K562 (cell line): ENCODE results near the gene TPD52L2. TPM values are rescaled to one million over a fixed set of nuclear protein-coding genes. Genes with fewer than 3 reads are reported as not detected.

Experiments
- ARID1B ChIP-seq: fragments of 450-650 bp; IDR thresholded peaks from 2 replicates; pipeline ENCODE4 v1.6.1; 2016; ENCODE audit warnings: antibody characterized with exemption, mild to moderate bottlenecking, inconsistent platforms
- CSDE1 ChIP-seq, 2 experiments: fragments of 450-650 bp; IDR thresholded peaks; 2 replicates each; pipeline ENCODE4 v1.6.1; 2016; ENCODE audit warnings: mild to moderate bottlenecking in 1 of 2
- ETV6 ChIP-seq, 3 experiments: fragments of 150-350 bp in 1 of 3; sonication (generic) in 1 of 3; formaldehyde crosslinking in 1 of 3; IDR thresholded peaks; 2 replicates each; pipeline versions ENCODE4 v1.6.1 to v1.8.0; 2014 to 2022; ENCODE audit warnings: borderline replicate concordance in 2 of 3, low read depth in 2 of 3, antibody characterized with exemption in 1 of 3, low read length in 1 of 3, mild to moderate bottlenecking in 1 of 3, missing genetic modification reagents in 1 of 3
- HMG20B ChIP-seq: fragments of 250-450 bp; sonication (Bioruptor Pico); IDR thresholded peaks from 2 replicates; pipeline ENCODE4 v1.5.0; 2021; ENCODE audit warnings: mild to moderate bottlenecking
- HNRNPL ChIP-seq: fragments of 200-400 bp; formaldehyde crosslinking; IDR thresholded peaks from 2 replicates; pipeline ENCODE4 v1.6.1; 2017; ENCODE audit warnings: low read depth, mild to moderate bottlenecking, low read length
- MTA3 ChIP-seq: fragments of 450-650 bp; formaldehyde crosslinking; IDR thresholded peaks from 2 replicates; pipeline ENCODE4 v1.6.1; 2017; ENCODE audit warnings: mild to moderate bottlenecking, borderline replicate concordance
- RBM34 ChIP-seq: fragments of 200-400 bp; formaldehyde crosslinking; IDR thresholded peaks from 2 replicates; pipeline ENCODE4 v1.6.1; 2018; ENCODE audit warnings: low read length, borderline replicate concordance; ENCODE audit not compliant: insufficient read depth
- SIRT6 ChIP-seq: IDR thresholded peaks from one replicate; pipeline ENCODE4 v1.6.1; 2012; ENCODE audit warnings: low read depth, mild to moderate bottlenecking, control low read depth, inconsistent platforms, low read length, moderate library complexity
- TFAM ChIP-seq: fragments of 250-450 bp; sonication (Bioruptor Pico); conservative IDR thresholded peaks from 2 replicates; pipeline ENCODE4 v1.5.0; 2021; ENCODE audit warnings: mild to moderate bottlenecking, moderate library complexity
- VEZF1 ChIP-seq: fragments of 200-800 bp; sonication (Bioruptor generic); IDR thresholded peaks from 2 replicates; pipeline ENCODE4 v1.6.1; 2017; ENCODE audit warnings: missing genetic modification characterization, missing compliant biosample characterization
- YY1 ChIP-seq, 3 experiments: IDR thresholded peaks; 2 replicates each; pipeline ENCODE4 v1.6.1; 2011; ENCODE audit warnings: low read length in 2 of 3, mild to moderate bottlenecking in 2 of 3, moderate library complexity in 2 of 3, borderline replicate concordance in 1 of 3, control low read depth in 1 of 3, low read depth in 1 of 3; ENCODE audit not compliant: insufficient read depth in 3 of 3, insufficient replicate concordance in 2 of 3, control insufficient read depth in 1 of 3, insufficient read length in 1 of 3; ENCODE audit errors: extremely low read depth in 1 of 3
- ZBTB7A ChIP-seq: IDR thresholded peaks from 2 replicates; pipeline ENCODE4 v1.6.1; 2011; ENCODE audit warnings: low read depth, mild to moderate bottlenecking, low read length, moderate library complexity, borderline replicate concordance; ENCODE audit not compliant: control insufficient read depth
- ZNF512 ChIP-seq: IDR thresholded peaks from 2 replicates; pipeline ENCODE4 v1.6.1; 2016; ENCODE audit warnings: missing genetic modification characterization, missing compliant biosample characterization
- ZNF584 ChIP-seq: fragments of 200-800 bp; sonication (Bioruptor generic); IDR thresholded peaks from 2 replicates; pipeline ENCODE4 v1.6.1; 2016; ENCODE audit warnings: low read depth, mild to moderate bottlenecking, missing genetic modification characterization, missing compliant biosample characterization
- ZNF592 ChIP-seq: fragments of 450-650 bp; IDR thresholded peaks from 2 replicates; pipeline ENCODE4 v1.6.1; 2017; ENCODE audit warnings: antibody characterized with exemption, mild to moderate bottlenecking
- polyA plus RNA-seq, 8 experiments: library from polyadenylated mRNA; depleted of rRNA in 4 of 8; stranded (reverse) in 5 of 8; unstranded in 3 of 8; fragments of >200 nt; fragmentation: Nextera tagmentation in 2 of 8; fragmentation: Illumina TruSeq in 1 of 8; extraction: Ambion mirVana in 2 of 8; extraction: Trizol in 1 of 8; gene quantifications; 2 replicates each; pipeline versions ENCODE4 v1.2.1 to v1.2.3, GENCODE V29; 2011 to 2014; ENCODE audit warnings: inconsistent platforms in 1 of 8, missing spikeins in 1 of 8
- total RNA-seq, 7 experiments: library from RNA; depleted of rRNA in 6 of 7; stranded (reverse); fragments of >200 nt in 6 of 7; fragmentation: Illumina TruSeq in 2 of 7; extraction: Trizol in 2 of 7; gene quantifications; 2 replicates each; pipeline versions ENCODE4 v1.2.1 to v1.2.3, GENCODE V29; 2011 to 2021; ENCODE audit warnings: low replicate concordance in 1 of 7
- TF ChIP-seq, protein P1 (sequence below): sonication (generic); formaldehyde crosslinking; IDR thresholded peaks from 2 replicates; pipeline ENCODE4 v1.8.0; 2022; ENCODE audit warnings: missing genetic modification reagents, mild to moderate bottlenecking, moderate library complexity, borderline replicate concordance

The TPD52L2 gene
- total and polyA plus RNA-seq, 9 of the 15 experiments (the other 6 are each of a cell fraction or from before 2014, with no cell fraction given), result 1.9 to 117 (median 74.6) TPM

- TF ChIP-seq HNRNPL, result no peak
- TF ChIP-seq, protein P1, sequence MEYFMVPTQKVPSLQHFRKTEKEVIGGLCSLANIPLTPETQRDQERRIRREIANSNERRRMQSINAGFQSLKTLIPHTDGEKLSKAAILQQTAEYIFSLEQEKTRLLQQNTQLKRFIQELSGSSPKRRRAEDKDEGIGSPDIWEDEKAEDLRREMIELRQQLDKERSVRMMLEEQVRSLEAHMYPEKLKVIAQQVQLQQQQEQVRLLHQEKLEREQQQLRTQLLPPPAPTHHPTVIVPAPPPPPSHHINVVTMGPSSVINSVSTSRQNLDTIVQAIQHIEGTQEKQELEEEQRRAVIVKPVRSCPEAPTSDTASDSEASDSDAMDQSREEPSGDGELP, result peak; percentile 46; the same call in 1 of the 2 replicates
- TF ChIP-seq VEZF1, result no peak
- TF ChIP-seq ZNF592, result no peak
- no peak for TF ChIP-seq SIRT6
- no peak for TF ChIP-seq ZNF584 (CRISPR knock-in tag)
- no peak for TF ChIP-seq MTA3
- TF ChIP-seq RBM34, result no peak
- no peak; the same call in 1 of the 2 replicates for TF ChIP-seq ARID1B
- no peak for TF ChIP-seq HMG20B (CRISPR knock-in tag)
- TF ChIP-seq ETV6 (IDR thresholded peaks at IDR 0.05; ENCODE audit: borderline replicate concordance in 1 of 2, low read depth in 2 of 2, low read length in 1 of 2), result no peak
- no peak for TF ChIP-seq ETV6 (CRISPR knock-in tag; IDR thresholded peaks at IDR 0.05; ENCODE audit: borderline replicate concordance)
- TF ChIP-seq ZBTB7A, result peak; percentile 17; the same call in 1 of the 2 replicates
- peak in 1 of 3 experiments; percentile 32 for TF ChIP-seq YY1 (IDR thresholded peaks at IDR 0.05; ENCODE audit: borderline replicate concordance in 1 of 3, control insufficient read depth in 1 of 3, extremely low read depth in 1 of 3, insufficient read depth in 3 of 3, insufficient read length in 1 of 3, insufficient replicate concordance in 2 of 3, low read depth in 1 of 3, low read length in 2 of 3)
- TF ChIP-seq TFAM (CRISPR knock-in tag), result no peak
- no peak for TF ChIP-seq ZNF512
- no peak for TF ChIP-seq CSDE1 (IDR thresholded peaks at IDR 0.05)
Observed at GRCh38 chr20:63896264-63897105, 31.4 kb downstream of the TPD52L2 start (continued).
